Spleen (tissue), 11 donors: ENCODE results near the gene TIMM10. TPM values are rescaled to one million over a fixed set of nuclear protein-coding genes. Genes with fewer than 3 reads are reported as not detected.

Experiments
- polyA plus RNA-seq, 3 donors: library from polyadenylated mRNA; stranded (reverse); fragments of 200-250 nt; gene quantifications; one replicate each; pipeline ENCODE4 v1.2.1, GENCODE V29; 2013
- small RNA-seq, 4 donors: library from RNA; depleted of rRNA; stranded (forward); fragments of <200 nt; gene quantifications; one replicate each; pipeline ENCODE3, GENCODE V24; 2016
- total RNA-seq, 7 donors: library from RNA; depleted of rRNA in 3 of 7; stranded (reverse); fragments of >200 nt in 3 of 7; fragmentation: NEBNext Ultra II Directional in 4 of 7; extraction: Animal tissue kit (Norgen Biotek cat#: 25700) in 4 of 7; gene quantifications; one replicate each; pipeline versions ENCODE4 v1.1.0 to v1.2.1, GENCODE V29; 2016 to 2021
- donor health status: healthy with polysubstance abuse.
- donor health status: DM: no; HTN: no; CAD: no; lungs with moderate emphysema.
- donor health status: DM: no; HTN: no; CAD: no.
- donor health status: Bipolar disorder and iron deficiency.
- donor health status: healthy.
- donor health status: DM: no; HTN: no; CAD: no.
- donor health status: DM: yes; HTN: yes; CAD: no.

TIMM10 gene
- total and polyA plus RNA-seq, 10 donors = 28.1 to 58.7 (median 39.8) TPM

Small RNA genes within 50 kb of the gene (small RNA-seq; reads per million reads assigned to genes)
- 0 reads per million in 4 donors for gene RN7SL605P

Other genes starting within 250 kb of the TIMM10 start
- 100 to 1,000 TPM in 1 of 7 donors, 10 to 100 TPM in 6; 30.5 to 126 (median 48.5) TPM for gene TNKS1BP1, start 205.8 kb downstream of the TIMM10 start, total RNA-seq
- gene TNKS1BP1, start 205.8 kb downstream of the TIMM10 start, polyA plus RNA-seq = 10 to 100 TPM; 19.8 to 51.6 (median 21.7) TPM
- gene SSRP1, start 194.9 kb downstream of the TIMM10 start, total RNA-seq = 10 to 100 TPM; 41.9 to 67.1 (median 53.1) TPM
- 10 to 100 TPM; 35.5 to 52.0 (median 42.6) TPM for gene SSRP1, start 194.9 kb downstream of the TIMM10 start, polyA plus RNA-seq
- not detected for gene P2RX3, start 192.4 kb downstream of the TIMM10 start, total RNA-seq
- gene P2RX3, start 192.4 kb downstream of the TIMM10 start, polyA plus RNA-seq = not detected
- gene PRG3, start 149.6 kb downstream of the TIMM10 start, total RNA-seq = 1 to 10 TPM in 5 of 7 donors, under 1 TPM in 1, not detected in 1; 0.58 to 5.1 (median 2.7) TPM
- under 1 TPM; 0.36 to 0.83 (median 0.43) TPM for gene PRG3, start 149.6 kb downstream of the TIMM10 start, polyA plus RNA-seq
- gene PRG2, start 140.1 kb downstream of the TIMM10 start, total RNA-seq = 10 to 100 TPM in 1 of 7 donors, 1 to 10 TPM in 5, not detected in 1; 1.4 to 10.5 (median 4.5) TPM
- 1 to 10 TPM; 2.3 to 4.0 (median 2.5) TPM for gene PRG2, start 140.1 kb downstream of the TIMM10 start, polyA plus RNA-seq
- gene SLC43A3, start 103.6 kb downstream of the TIMM10 start, total RNA-seq = 10 to 100 TPM; 29.9 to 72.5 (median 41.7) TPM
- 10 to 100 TPM; 15.2 to 29.1 (median 20.9) TPM for gene SLC43A3, start 103.6 kb downstream of the TIMM10 start, polyA plus RNA-seq
- 1 to 10 TPM in 1 of 7 donors, under 1 TPM in 6; 0.37 to 2.0 (median 0.49) TPM for gene RTN4RL2, start 70.2 kb downstream of the TIMM10 start, total RNA-seq
- gene RTN4RL2, start 70.2 kb downstream of the TIMM10 start, polyA plus RNA-seq = under 1 TPM; 0.15 to 0.73 (median 0.29) TPM
- gene SLC43A1, start 15.1 kb downstream of the TIMM10 start, total RNA-seq = 10 to 100 TPM in 5 of 7 donors, 1 to 10 TPM in 2; 7.0 to 16.1 (median 13.0) TPM
- 1 to 10 TPM; 6.2 to 8.4 (median 6.4) TPM for gene SLC43A1, start 15.1 kb downstream of the TIMM10 start, polyA plus RNA-seq
- gene SMTNL1, start 6.8 kb upstream of the TIMM10 start, total RNA-seq = not detected
- gene SMTNL1, start 6.8 kb upstream of the TIMM10 start, polyA plus RNA-seq = not detected
- gene UBE2L6, start 36.9 kb upstream of the TIMM10 start, total RNA-seq = 100 to 1,000 TPM in 5 of 7 donors, 10 to 100 TPM in 2; 74.2 to 137 (median 112) TPM
- gene UBE2L6, start 36.9 kb upstream of the TIMM10 start, polyA plus RNA-seq = 100 to 1,000 TPM in 1 of 3 donors, 10 to 100 TPM in 2; 46.8 to 135 (median 79.5) TPM
- gene SERPING1, start 66.9 kb upstream of the TIMM10 start, total RNA-seq = 100 to 1,000 TPM; 121 to 364 (median 255) TPM
- 100 to 1,000 TPM; 104 to 187 (median 161) TPM for gene SERPING1, start 66.9 kb upstream of the TIMM10 start, polyA plus RNA-seq
- 1 to 10 TPM in 6 of 7 donors, under 1 TPM in 1; 0.63 to 8.3 (median 2.2) TPM for gene YPEL4, start 119.2 kb upstream of the TIMM10 start, total RNA-seq
- 1 to 10 TPM in 1 of 3 donors, under 1 TPM in 2; 0.77 to 2.4 (median 1.00) TPM for gene YPEL4, start 119.2 kb upstream of the TIMM10 start, polyA plus RNA-seq
- gene CLP1, start 127.0 kb upstream of the TIMM10 start, total RNA-seq = 10 to 100 TPM; 10.5 to 21.6 (median 14.6) TPM
- gene CLP1, start 127.0 kb upstream of the TIMM10 start, polyA plus RNA-seq = 10 to 100 TPM in 1 of 3 donors, 1 to 10 TPM in 2; 8.3 to 12.2 (median 8.4) TPM
- gene ZDHHC5, start 137.4 kb upstream of the TIMM10 start, total RNA-seq = 10 to 100 TPM; 41.5 to 58.0 (median 51.2) TPM
- gene ZDHHC5, start 137.4 kb upstream of the TIMM10 start, polyA plus RNA-seq = 10 to 100 TPM; 14.0 to 16.7 (median 14.2) TPM
- 10 to 100 TPM in 4 of 7 donors, 1 to 10 TPM in 3; 8.3 to 14.7 (median 11.0) TPM for gene MED19, start 181.5 kb upstream of the TIMM10 start, total RNA-seq
- gene MED19, start 181.5 kb upstream of the TIMM10 start, polyA plus RNA-seq = 10 to 100 TPM in 2 of 3 donors, 1 to 10 TPM in 1; 8.3 to 14.0 (median 11.1) TPM
- gene TMX2, start 181.8 kb upstream of the TIMM10 start, total RNA-seq = 10 to 100 TPM; 38.8 to 57.0 (median 51.9) TPM
- 10 to 100 TPM; 36.0 to 56.5 (median 46.3) TPM for gene TMX2, start 181.8 kb upstream of the TIMM10 start, polyA plus RNA-seq
- gene SELENOH, start 210.7 kb upstream of the TIMM10 start, total RNA-seq = 100 to 1,000 TPM in 4 of 7 donors, 10 to 100 TPM in 3; 79.1 to 119 (median 104) TPM
- gene SELENOH, start 210.7 kb upstream of the TIMM10 start, polyA plus RNA-seq = 100 to 1,000 TPM; 175 to 247 (median 245) TPM
- not detected for gene BTBD18, start 221.1 kb upstream of the TIMM10 start, total RNA-seq
- not detected for gene BTBD18, start 221.1 kb upstream of the TIMM10 start, polyA plus RNA-seq
- gene CTNND1, start 231.0 kb upstream of the TIMM10 start, total RNA-seq = 100 to 1,000 TPM in 6 of 7 donors, 10 to 100 TPM in 1; 89.4 to 227 (median 130) TPM
- 10 to 100 TPM; 12.0 to 24.6 (median 13.0) TPM for gene CTNND1, start 231.0 kb upstream of the TIMM10 start, polyA plus RNA-seq